Cardiac atrium fibroblast (primary cell): ENCODE measurements around the gene DPAGT1. TPM values are rescaled to one million over a fixed set of nuclear protein-coding genes. Genes with fewer than 3 reads are reported as not detected.

Source experiments
- total RNA-seq: library from RNA; depleted of rRNA; stranded (reverse); fragments of >200 nt; gene quantifications from 2 replicates; pipeline ENCODE4 v1.2.3, GENCODE V29; 2015

DPAGT1 gene
- total RNA-seq: 16.4 and 23.2 TPM in 2 replicates

DNA sequence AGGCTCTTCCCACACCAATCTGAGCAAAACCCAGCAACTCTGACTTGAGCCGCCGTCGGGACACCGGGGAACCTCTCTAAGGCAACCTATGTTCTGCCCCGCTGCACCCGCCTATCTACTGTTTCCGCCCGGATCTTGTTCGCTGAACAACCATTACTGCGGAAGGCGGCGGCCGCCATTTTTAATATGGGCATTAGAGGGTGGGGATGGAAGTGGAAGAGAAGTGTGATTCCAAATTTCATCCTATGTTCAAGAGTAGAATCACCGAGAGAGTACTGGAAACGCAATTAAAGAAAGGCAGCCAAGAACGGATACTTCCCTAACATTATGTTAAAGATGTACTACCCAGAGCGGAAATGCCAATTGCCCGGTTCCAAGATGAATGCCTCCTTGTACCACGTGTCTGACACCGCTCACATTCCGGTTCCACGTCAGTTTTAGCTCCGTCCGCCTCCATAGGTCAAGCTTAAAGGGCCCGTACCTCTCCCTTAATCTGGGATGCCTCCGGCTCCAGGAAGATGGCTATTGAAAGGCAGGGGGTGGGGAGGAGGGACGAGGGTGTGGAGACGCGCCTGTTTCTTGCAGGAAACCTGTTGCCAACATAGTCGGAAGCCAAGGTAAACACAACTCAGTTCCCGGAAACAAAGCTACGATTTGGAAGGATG lies at the start of gene DPAGT1:
Gene DPAGT1 (minus strand): TSS at position 95 of the 665 bp plus-strand sequence. CDS start 198 bp downstream, outside the sequence.

DNA sequence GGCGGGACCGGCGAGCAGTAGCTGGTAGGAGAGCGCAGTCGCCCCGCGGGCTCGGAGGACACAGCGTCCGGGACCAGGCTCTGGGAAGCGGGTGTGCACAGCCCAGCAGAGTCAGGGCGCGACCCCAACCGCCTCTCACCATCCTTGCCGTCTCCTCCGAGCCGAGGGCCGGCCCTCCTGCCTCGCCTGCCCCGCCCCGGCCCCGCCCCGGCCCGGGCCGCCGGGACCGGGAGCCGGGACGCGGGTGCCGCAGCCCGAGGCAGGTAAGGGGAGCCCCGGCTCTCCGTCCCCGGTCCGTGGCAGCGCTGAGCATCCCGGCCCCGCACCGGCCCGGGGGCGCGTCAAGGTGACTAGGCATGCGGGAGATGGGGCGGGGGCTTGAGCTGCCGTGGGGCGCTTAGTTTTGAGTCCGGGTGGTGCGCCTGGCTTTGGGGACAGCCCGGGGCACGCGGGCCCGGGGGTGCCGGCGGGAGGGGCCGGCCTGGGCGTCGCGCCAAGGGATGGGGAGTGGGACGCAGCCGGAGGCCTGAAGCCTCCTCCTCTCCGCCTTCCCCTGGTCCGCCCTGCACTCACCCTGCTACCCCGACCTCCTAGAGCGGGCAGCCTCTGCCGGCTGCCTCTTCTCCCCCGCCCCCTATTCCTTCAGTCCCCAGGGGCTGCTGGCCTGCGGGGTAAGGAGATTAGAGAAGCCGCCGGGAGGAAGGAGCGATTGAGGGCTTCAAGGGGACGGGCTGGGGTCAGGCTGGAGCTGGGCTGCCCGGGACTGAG lies 47.5 kb upstream of the DPAGT1 start, which contains the start of gene ABCG4:
Gene ABCG4 (plus strand): TSS at position 35 of the 768 bp plus-strand sequence. CDS start 914 bp downstream, outside the sequence.

DNA sequence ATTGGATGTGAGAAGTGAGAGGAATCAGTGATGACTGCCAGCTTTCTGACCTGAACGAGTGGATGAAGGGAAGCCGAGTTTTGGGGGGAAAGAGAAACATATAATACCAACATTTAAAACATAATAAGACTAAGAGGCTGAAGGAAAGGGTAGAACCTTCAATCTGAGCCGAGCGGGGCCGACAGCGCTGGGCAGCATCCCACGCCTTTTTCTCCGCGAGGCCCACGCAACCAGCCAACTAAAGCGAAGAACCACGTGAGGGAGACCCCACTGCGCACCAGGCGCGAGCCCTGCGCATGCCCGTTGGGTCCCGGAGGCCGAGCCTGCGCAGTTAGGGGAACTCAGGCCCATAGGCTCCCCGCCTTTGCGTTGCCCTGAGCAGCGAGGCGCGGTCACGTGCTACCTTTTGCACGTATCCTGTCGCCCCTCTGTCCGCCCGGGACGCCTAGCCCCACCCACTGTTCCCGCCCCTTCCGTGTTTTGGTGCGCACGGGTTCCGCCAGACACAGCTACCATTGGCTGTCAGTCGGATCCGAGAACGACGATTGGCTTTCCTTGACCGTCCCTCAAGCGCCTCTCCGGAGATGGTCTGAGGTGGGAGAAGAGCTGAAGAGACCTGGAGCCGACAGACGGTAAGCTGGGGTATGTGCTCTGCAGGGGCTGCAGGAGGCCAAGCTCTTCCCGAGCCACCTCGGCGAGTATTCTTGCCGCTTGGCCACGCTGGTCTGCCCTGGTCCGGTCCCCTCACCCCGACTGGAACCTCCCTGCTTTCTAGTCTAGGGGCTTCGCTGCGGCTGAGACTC lies 19.6 kb upstream of the DPAGT1 start, which contains the start of gene HINFP:
Gene HINFP (plus strand): TSS at position 573 of the 803 bp plus-strand sequence. CDS start 5,365 bp downstream, outside the sequence.

DNA sequence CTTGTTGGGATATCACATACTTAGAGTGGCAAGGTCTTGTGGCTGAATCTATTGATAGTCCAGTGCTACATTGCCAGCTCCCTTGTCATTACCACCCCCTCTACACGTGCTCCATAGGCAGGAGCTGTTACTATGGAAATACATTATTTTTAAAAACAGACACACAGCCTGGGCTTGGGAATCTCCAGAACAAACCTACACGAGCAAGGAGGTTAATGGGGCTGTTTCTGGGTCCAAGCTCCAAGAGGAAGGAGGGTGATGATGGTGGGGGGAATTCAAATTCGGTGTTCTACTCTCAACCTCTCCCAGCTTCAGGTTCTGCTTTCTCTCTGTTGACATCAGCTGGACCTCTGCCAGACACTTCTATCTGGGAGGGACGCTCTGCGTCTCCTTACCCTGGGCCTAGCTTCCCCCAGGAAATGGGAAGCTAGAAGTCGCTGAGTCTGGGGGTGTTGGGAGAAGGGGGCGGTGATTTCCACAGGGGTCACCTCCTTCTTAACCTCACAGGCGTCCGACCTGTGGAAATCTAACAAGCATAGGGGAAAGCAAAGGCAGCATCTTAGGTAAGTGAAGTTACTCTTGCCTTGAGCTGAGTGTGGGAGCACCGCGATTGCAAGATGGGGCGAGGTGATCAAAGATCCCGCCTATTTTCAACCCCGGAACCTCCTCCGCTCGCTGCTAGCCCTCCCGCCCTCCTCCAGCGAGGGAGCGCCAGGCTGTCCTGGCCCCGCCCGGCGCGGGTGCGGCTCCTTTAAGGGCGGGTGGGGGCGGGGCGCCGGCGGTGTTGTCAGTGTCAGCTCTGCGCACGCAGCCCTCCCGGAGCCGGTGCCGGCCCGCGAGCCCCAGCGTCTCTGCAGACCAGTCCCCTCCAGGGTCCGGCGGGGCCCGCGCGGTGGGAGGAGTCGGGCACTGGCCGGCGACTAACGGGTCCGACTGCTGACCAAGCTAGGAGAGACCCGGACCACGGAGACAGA lies 5.2 kb upstream of the DPAGT1 start, which contains the start of gene C2CD2L:
Gene C2CD2L (plus strand): TSS at position 781 of the 974 bp plus-strand sequence. CDS start 398 bp downstream, outside the sequence.

DNA sequence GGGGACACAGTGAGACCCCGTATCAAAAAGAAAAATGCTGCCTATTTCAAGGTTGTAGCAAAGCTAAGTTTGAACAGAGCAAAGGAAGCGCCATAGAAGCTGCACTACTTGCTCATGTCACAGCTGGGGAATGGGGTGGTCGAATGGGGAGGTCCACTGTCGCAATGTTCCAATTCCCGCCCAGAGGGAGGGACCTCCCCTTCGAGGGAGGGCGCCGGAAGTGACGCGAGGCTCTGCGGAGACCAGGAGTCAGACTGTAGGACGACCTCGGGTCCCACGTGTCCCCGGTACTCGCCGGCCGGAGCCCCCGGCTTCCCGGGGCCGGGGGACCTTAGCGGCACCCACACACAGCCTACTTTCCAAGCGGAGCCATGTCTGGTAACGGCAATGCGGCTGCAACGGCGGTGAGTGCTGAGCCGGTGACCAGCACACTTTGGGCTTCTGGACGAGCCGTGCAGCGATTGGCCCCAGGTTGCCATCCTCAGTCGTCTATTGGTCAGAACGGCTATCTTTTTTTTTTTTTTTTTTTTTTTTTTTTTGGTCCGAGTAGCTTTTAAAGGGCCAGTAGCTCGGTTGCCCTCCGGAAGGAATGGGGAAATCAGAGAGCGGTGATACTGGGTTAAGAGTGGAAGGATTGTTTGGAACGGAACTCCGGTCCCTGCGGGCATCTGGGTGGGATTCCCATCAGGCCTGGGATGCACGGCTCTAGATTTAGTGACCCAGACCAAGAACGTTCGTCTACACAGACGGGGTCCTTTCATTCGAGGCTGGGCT lies 16.8 kb downstream of the DPAGT1 start, which contains the start of gene HMBS:
Gene HMBS (plus strand): TSS at position 219 of the 774 bp plus-strand sequence. CDS start 153 bp downstream, at position 372.

DNA sequence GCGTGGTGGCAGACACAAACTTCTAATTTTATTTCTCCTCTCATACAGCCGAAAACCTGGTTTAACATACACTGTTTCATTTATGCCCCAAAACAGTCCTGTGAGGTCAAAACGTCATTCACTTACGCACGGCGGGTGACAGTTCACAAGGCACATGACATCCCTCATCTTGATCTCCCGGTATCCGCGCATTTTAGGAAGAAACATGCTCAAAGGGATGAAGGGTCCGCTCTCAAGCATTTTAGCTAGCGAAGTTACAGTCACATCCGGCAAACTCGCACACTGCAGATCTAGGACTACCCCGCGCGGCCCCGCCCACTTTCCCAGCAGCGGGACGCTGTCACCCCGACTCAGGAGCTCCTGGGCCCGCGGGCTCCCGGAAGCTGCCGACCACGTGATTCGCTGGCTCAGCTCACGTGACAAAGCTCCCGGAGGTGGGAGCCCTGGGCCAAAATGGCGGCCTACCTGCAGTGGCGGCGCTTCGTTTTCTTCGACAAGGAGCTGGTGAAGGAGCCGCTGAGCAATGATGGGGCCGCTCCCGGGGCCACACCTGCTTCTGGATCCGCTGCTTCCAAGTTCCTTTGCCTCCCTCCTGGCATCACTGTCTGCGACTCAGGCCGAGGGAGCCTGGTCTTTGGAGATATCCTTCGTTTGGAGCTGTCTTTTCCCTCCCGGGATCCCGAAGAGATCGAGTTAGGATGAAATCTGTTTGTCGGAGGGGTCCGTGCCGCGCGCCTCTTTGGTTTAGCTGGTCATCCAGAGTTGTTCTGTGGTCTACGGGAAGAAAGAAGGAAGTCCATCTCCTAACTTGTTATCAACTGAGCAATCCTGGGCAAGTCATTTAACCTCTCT lies 34.1 kb downstream of the DPAGT1 start, which contains the start of gene VPS11:
Gene VPS11 (plus strand): TSS at position 448 of the 852 bp plus-strand sequence. CDS start 6 bp downstream, at position 454.

DNA sequence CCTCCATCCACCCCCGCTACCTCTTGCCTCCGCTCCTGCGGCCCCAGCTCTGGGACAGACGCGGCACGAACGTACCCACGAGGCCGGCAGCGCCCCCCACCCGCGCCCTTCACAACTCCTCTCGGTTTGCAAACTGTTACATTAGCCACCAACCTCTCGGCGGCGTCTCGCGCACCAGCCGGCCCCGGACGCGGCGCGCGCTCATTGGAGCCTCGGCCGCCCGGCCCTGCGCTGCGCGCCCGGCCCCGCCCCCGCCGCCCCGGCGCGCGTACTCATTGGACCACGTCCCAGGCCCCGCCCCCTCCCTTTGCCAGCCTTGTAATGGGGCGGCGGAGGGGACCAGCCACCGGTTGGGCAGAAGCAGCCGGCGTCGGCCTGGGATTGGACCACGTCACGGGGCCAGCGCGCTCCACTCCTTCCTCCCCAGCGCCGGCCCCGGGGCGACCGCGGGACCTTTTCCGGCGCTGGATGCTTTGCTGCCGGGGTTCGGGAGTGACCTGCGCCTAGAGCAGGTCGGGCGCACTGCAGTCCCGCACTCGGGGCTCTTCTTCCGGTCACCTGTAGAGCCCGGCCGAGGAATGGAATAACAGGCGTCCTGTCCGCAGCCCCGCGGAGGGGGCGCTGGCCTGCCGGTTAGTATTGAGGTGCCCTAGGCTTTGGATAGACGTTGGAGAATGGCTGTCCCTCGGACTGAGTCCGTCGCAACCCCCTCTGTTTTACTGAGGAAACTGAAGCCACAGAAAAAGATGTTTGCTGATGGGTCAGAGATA lies 44.5 kb downstream of the DPAGT1 start, which contains the start of gene HYOU1:
Gene HYOU1 (minus strand): TSS at position 206 of the 770 bp plus-strand sequence. CDS start 1,045 bp downstream, outside the sequence.

Other genes starting within 250 kb of the DPAGT1 start
- not detected in 2 replicates for gene CXCR5, start 218.0 kb downstream of the DPAGT1 start, total RNA-seq
- gene BCL9L, start 175.9 kb downstream of the DPAGT1 start, total RNA-seq: 21.1 and 49.4 TPM in 2 replicates
- gene UPK2, start 145.6 kb downstream of the DPAGT1 start, total RNA-seq: not detected in 2 replicates
- gene FOXR1, start 130.1 kb downstream of the DPAGT1 start, total RNA-seq: not detected in 2 replicates
- gene CENATAC, start 103.7 kb downstream of the DPAGT1 start, total RNA-seq: 6.3 and 6.8 TPM in 2 replicates
- gene RPS25, start 83.5 kb downstream of the DPAGT1 start, total RNA-seq: 1,512 and 1,580 TPM in 2 replicates
- gene TRAPPC4, start 83.1 kb downstream of the DPAGT1 start, total RNA-seq: 47.6 and 56.7 TPM in 2 replicates
- gene SLC37A4, start 71.0 kb downstream of the DPAGT1 start, total RNA-seq: 6.6 and 10.5 TPM in 2 replicates
- 119 and 147 TPM in 2 replicates for gene HYOU1, start 44.6 kb downstream of the DPAGT1 start, total RNA-seq
- gene VPS11, start 34.0 kb downstream of the DPAGT1 start, total RNA-seq: 16.8 and 26.4 TPM in 2 replicates
- 3.4 and 22.4 TPM in 2 replicates for gene HMBS, start 17.0 kb downstream of the DPAGT1 start, total RNA-seq
- gene C2CD2L, start 5.5 kb upstream of the DPAGT1 start, total RNA-seq: 3.4 TPM in 2 replicates
- gene HINFP, start 19.7 kb upstream of the DPAGT1 start, total RNA-seq: 6.9 and 16.5 TPM in 2 replicates
- gene ABCG4, start 47.2 kb upstream of the DPAGT1 start, total RNA-seq: under 0.01 TPM in 1 of 2 replicates, not detected in the other
- 8.8 and 11.8 TPM in 2 replicates for gene NLRX1, start 66.9 kb upstream of the DPAGT1 start, total RNA-seq
- gene NHERF4, start 83.6 kb upstream of the DPAGT1 start, total RNA-seq: not detected in 2 replicates
- 6.5 and 7.5 TPM in 2 replicates for gene CBL, start 104.5 kb upstream of the DPAGT1 start, total RNA-seq
- gene MCAM, start 215.3 kb upstream of the DPAGT1 start, total RNA-seq: 51.3 and 129 TPM in 2 replicates
- gene RNF26, start 232.7 kb upstream of the DPAGT1 start, total RNA-seq: 4.0 and 10.7 TPM in 2 replicates
- gene C1QTNF5, start 239.0 kb upstream of the DPAGT1 start, total RNA-seq: 13.8 and 24.2 TPM in 2 replicates
- gene MFRP, start 244.9 kb upstream of the DPAGT1 start, total RNA-seq: not detected in 2 replicates